CD14-positive monocyte (primary cell): ENCODE results near the gene PKLR. TPM values are rescaled to one million over a fixed set of nuclear protein-coding genes. Genes with fewer than 3 reads are reported as not detected.

Experiments used
- DNase-seq, 3 donors: peaks; one replicate each; pipeline ENCODE4 v3.0.0-alpha.2; 2011 to 2022
- H2AFZ ChIP-seq: 2 replicates; pipeline ENCODE4 v1.6.0; 2012; ENCODE audit warnings: mild to moderate bottlenecking, low read depth, low read length, inconsistent platforms; ENCODE audit not compliant: insufficient read depth, poor library complexity, severe bottlenecking
- H3K27ac ChIP-seq, 2 donors: 1 replicate in 1 of 2; 2 replicates in 1 of 2; pipeline ENCODE4 v1.5.1; 2012 to 2013; ENCODE audit warnings: low read length in 2 of 2, control low read depth in 1 of 2, inconsistent platforms in 1 of 2, low read depth in 1 of 2, mild to moderate bottlenecking in 1 of 2
- H3K27me3 ChIP-seq, 2 donors: one replicate each; pipeline versions ENCODE4 v1.6.0 to v1.6.1; 2011 to 2013; ENCODE audit warnings: low read length in 2 of 2; ENCODE audit not compliant: control insufficient read depth in 2 of 2, insufficient read depth in 2 of 2
- H3K36me3 ChIP-seq, 2 donors: replicated peaks in 1 of 2; 1 replicate in 1 of 2; 2 replicates in 1 of 2; pipeline versions ENCODE4 v1.5.1 to v1.6.1; 2012 to 2013; ENCODE audit warnings: low read length in 2 of 2, control low read depth in 1 of 2, inconsistent platforms in 1 of 2, mild to moderate bottlenecking in 1 of 2; ENCODE audit not compliant: insufficient read depth in 2 of 2, control insufficient read depth in 1 of 2
- H3K4me1 ChIP-seq, 2 donors: 1 replicate in 1 of 2; 2 replicates in 1 of 2; pipeline versions ENCODE4 v1.5.1 to v1.6.1; 2012 to 2013; ENCODE audit warnings: low read length in 2 of 2, control low read depth in 1 of 2, inconsistent platforms in 1 of 2, mild to moderate bottlenecking in 1 of 2, moderate library complexity in 1 of 2; ENCODE audit not compliant: insufficient read depth in 2 of 2, control insufficient read depth in 1 of 2
- H3K4me2 ChIP-seq: replicated peaks from 2 replicates; pipeline ENCODE3; 2012; ENCODE audit warnings: low read length, moderate library complexity, mild to moderate bottlenecking; ENCODE audit not compliant: poor library complexity, severe bottlenecking; ENCODE audit errors: extremely low read depth
- H3K4me3 ChIP-seq, 3 experiments: fragments of 200-600 bp in 1 of 3; sonication (generic) in 1 of 3; replicated peaks in 1 of 3; 1 replicate in 2 of 3; 2 replicates in 1 of 3; pipeline ENCODE4 v1.5.1; 2011 to 2013; ENCODE audit warnings: low read length in 3 of 3, mild to moderate bottlenecking in 3 of 3, control low read depth in 2 of 3, low read depth in 2 of 3, inconsistent platforms in 1 of 3, moderate library complexity in 1 of 3
- H3K79me2 ChIP-seq: 2 replicates; pipeline ENCODE4 v1.6.0; 2012; ENCODE audit warnings: mild to moderate bottlenecking, control low read depth, inconsistent platforms, low read length, moderate library complexity; ENCODE audit not compliant: insufficient read depth
- H3K9ac ChIP-seq: 2 replicates; pipeline ENCODE4 v1.6.0; 2017; ENCODE audit warnings: low read length, mild to moderate bottlenecking; ENCODE audit not compliant: insufficient read depth, poor library complexity, severe bottlenecking
- H3K9me3 ChIP-seq, 2 donors: replicated peaks in 1 of 2; 1 replicate in 1 of 2; 2 replicates in 1 of 2; pipeline versions ENCODE4 v1.5.1 to v1.6.1; 2012 to 2013; ENCODE audit warnings: low read length in 2 of 2, control low read depth in 1 of 2; ENCODE audit not compliant: control insufficient read depth in 1 of 2, insufficient read depth in 1 of 2
- H4K20me1 ChIP-seq: 2 replicates; pipeline ENCODE4 v1.6.0; 2012; ENCODE audit warnings: mild to moderate bottlenecking, low read length, control low read depth, moderate library complexity; ENCODE audit not compliant: insufficient read depth
- H3K27ac Mint-ChIP-seq, 7 donors: one replicate each; pipeline ENCODE4 v1.8.0; 2020; ENCODE audit warnings: mild to moderate bottlenecking in 7 of 7, mixed read lengths in 7 of 7, moderate library complexity in 6 of 7, inconsistent platforms in 2 of 7
- H3K27me3 Mint-ChIP-seq, 3 donors: one replicate each; pipeline ENCODE4 v1.8.0; 2021 to 2022; ENCODE audit warnings: low read depth in 3 of 3, mild to moderate bottlenecking in 3 of 3, mixed read lengths in 3 of 3, moderate library complexity in 3 of 3, inconsistent platforms in 1 of 3
- H3K36me3 Mint-ChIP-seq, 2 donors: one replicate each; pipeline ENCODE4 v1.8.0; 2020; ENCODE audit warnings: mixed read lengths in 2 of 2, inconsistent platforms in 1 of 2, mild to moderate bottlenecking in 1 of 2
- H3K4me1 Mint-ChIP-seq: one replicate; pipeline ENCODE4 v1.8.0; 2020; ENCODE audit warnings: mild to moderate bottlenecking, mixed read lengths
- H3K4me3 Mint-ChIP-seq, 2 donors: one replicate each; pipeline ENCODE4 v1.8.0; 2020; ENCODE audit warnings: mild to moderate bottlenecking in 2 of 2, mixed read lengths in 2 of 2, moderate library complexity in 1 of 2
- H3K9me3 Mint-ChIP-seq, 7 donors: one replicate each; pipeline ENCODE4 v1.8.0; 2020 to 2022; ENCODE audit warnings: mixed read lengths in 7 of 7, mild to moderate bottlenecking in 6 of 7, moderate library complexity in 6 of 7, inconsistent platforms in 2 of 7
- CTCF ChIP-seq: fragments of 200-600 bp; IDR thresholded peaks from one replicate; pipeline ENCODE4 v1.8.0; 2022; ENCODE audit warnings: antibody characterized with exemption, mild to moderate bottlenecking
- WGBS: methylation state at CpG from one replicate; pipeline ENCODE4 v1.1.5; 2013; ENCODE audit warnings: missing lambda C conversion rate; ENCODE audit not compliant: insufficient coverage; 5-methylcytosine and 5-hydroxymethylcytosine counted together
- intact Hi-C, 2 donors: fragments of 100-400 bp; cut with micrococcal nuclease; formaldehyde crosslinking; loops; one replicate each; pipeline versions ENCODE4 v1.15.0 to v1.15.1; 2023
- polyA plus RNA-seq, 3 donors: library from polyadenylated mRNA; depleted of rRNA in 1 of 3; unstranded in 2 of 3; stranded (reverse) in 1 of 3; fragments of 300-500 nt in 2 of 3; fragments of >200 nt in 1 of 3; fragmentation: Illumina TruSeq in 2 of 3; gene quantifications; 1 replicate in 2 of 3; 2 replicates in 1 of 3; pipeline ENCODE4 v1.2.3, GENCODE V29; 2012 to 2021

PKLR gene
- polyA plus RNA-seq, 3 donors: 0.05 TPM; not detected in 2

- Histone ChIP-seq H2AFZ (peak overlapping the region; percentile 91), H3K9ac (no peak overlapping the region), H3K4me3 (no peak overlapping the region), H3K4me1 (peaks cover 19 to 23% of the 10 kb centered on the region in 2 donors), H3K27me3 (no peaks in the 10 kb centered on the region), H3K79me2 (peaks cover 31% of the 10 kb centered on the region), H3K36me3 (peaks cover 0 to 4% of the 10 kb centered on the region in 2 donors), H3K9me3 (no peaks in the 10 kb centered on the region), H3K27ac (peak overlapping the region; percentile 83 to 88), H4K20me1 (no peaks in the 10 kb centered on the region), H3K4me2 (peak overlapping the region; percentile 89)
- 67% methylated on average over 6 of the region's 6 CpGs for WGBS
- Mint-ChIP-seq H3K27me3 (peaks cover 2 to 6% (median 4%) of the 10 kb centered on the region in 3 donors), H3K27ac (peak overlapping the region in 5 of 7 donors; percentile 96 to 99 (median 98)), H3K4me1 (peaks cover 31% of the 10 kb centered on the region), H3K9me3 (no peaks in the 10 kb centered on the region), H3K36me3 (peaks cover 4 to 16% of the 10 kb centered on the region in 2 donors), H3K4me3 (no peak overlapping the region)
- DNase-seq: peak in 2 of 3 donors; percentile 15 to 42
- intact Hi-C loops: loop anchor here in 1 of 2 donors (5.0 kb wide), 1 partner anchor 100 kb away; the partner anchor contains the start of genes MTX1 and THBS3
- TF ChIP-seq CTCF: no peak
These were observed 6.1 kb upstream of the PKLR start for GRCh38 chr1:155307247-155307740.

GRCh38 chr1:155305881-155306391 lies 4.7 kb upstream of the PKLR start:
- no peaks in the 10 kb centered on the region for H3K27me3 ChIP-seq
- H2AFZ ChIP-seq: no peak overlapping the region

More at GRCh38 chr1:155305881-155306391, 4.7 kb upstream of the PKLR start:
- intact Hi-C loops: loop anchor here in 1 of 2 donors (5.0 kb wide), 1 partner anchor 99 kb away; the partner anchor contains the start of genes MTX1 and THBS3
- Mint-ChIP-seq H3K27ac (no peak overlapping the region), H3K4me3 (no peak overlapping the region), H3K4me1 (peaks cover 29% of the 10 kb centered on the region), H3K27me3 (peaks cover 2 to 6% (median 2%) of the 10 kb centered on the region in 3 donors), H3K9me3 (no peaks in the 10 kb centered on the region), H3K36me3 (peaks cover 0 to 5% of the 10 kb centered on the region in 2 donors)
- WGBS: 96% methylated on average over 4 of the region's 7 CpGs
- Histone ChIP-seq H3K36me3 (no peaks in the 10 kb centered on the region), H3K4me1 (peaks cover 19 to 23% of the 10 kb centered on the region in 2 donors), H3K9ac (no peak overlapping the region), H4K20me1 (no peaks in the 10 kb centered on the region), H3K79me2 (peaks cover 23% of the 10 kb centered on the region), H3K4me3 (no peak overlapping the region), H3K4me2 (no peak overlapping the region), H3K27ac (no peak overlapping the region), H3K9me3 (no peaks in the 10 kb centered on the region)
- TF ChIP-seq CTCF: no peak
- DNase-seq: no peak
